Measurements from ENCODE around the gene FRMD3. TPM values are rescaled to one million over a fixed set of nuclear protein-coding genes. Genes with fewer than 3 reads are reported as not detected.
A peak's percentile ranks its signal among the peaks of the same experiment; 100 is the strongest.

Gene FRMD3
- total RNA-seq, 1 experiment from 2014 or later = 1.4 TPM

- no peak for DNase-seq (ENCODE audit: low spot score)
- Mint-ChIP-seq H3K4me1 (peaks cover 9% of the 10 kb centered on the region), H3K36me3 (no peaks in the 10 kb centered on the region), H3K27ac (no peak overlapping the region), H3K27me3 (ENCODE audit: low read depth) (no peaks in the 10 kb centered on the region), H3K9me3 (no peaks in the 10 kb centered on the region; the same call in 1 of the 2 replicates), H3K4me3 (no peak overlapping the region)
- ChIA-PET CTCF (no interaction called here), POLR2A (no interaction called here)
- peak; percentile 21; the same call in 1 of the 2 replicates for ATAC-seq
- TF ChIP-seq MAX (CRISPR knock-in tag; IDR thresholded peaks at IDR 0.05) = no peak
- TF ChIP-seq ATF3 (CRISPR knock-in tag; conservative IDR thresholded peaks at IDR 0.05) = no peak
- no peak for TF ChIP-seq PRRX2 (CRISPR knock-in tag; IDR thresholded peaks at IDR 0.05)
- TF ChIP-seq ERG (CRISPR knock-in tag; IDR thresholded peaks at IDR 0.05) = no peak
- no peak for TF ChIP-seq ZNF219 (CRISPR knock-in tag; IDR thresholded peaks at IDR 0.05; ENCODE audit: borderline replicate concordance)
- TF ChIP-seq ZNF317 (CRISPR knock-in tag; IDR thresholded peaks at IDR 0.05; ENCODE audit: borderline replicate concordance, low read depth) = no peak
- no peak for TF ChIP-seq IRF2 (CRISPR knock-in tag; IDR thresholded peaks at IDR 0.05; ENCODE audit: borderline replicate concordance, low read depth)
- TF ChIP-seq GABPB1 (CRISPR knock-in tag; IDR thresholded peaks at IDR 0.05) = no peak
- TF ChIP-seq SOX15 (CRISPR knock-in tag; IDR thresholded peaks at IDR 0.05) = no peak
- TF ChIP-seq ZMAT4 (CRISPR knock-in tag; IDR thresholded peaks at IDR 0.05) = no peak
- TF ChIP-seq ZNF425 (CRISPR knock-in tag; conservative IDR thresholded peaks at IDR 0.05) = no peak
- TF ChIP-seq TEAD4 (CRISPR knock-in tag; IDR thresholded peaks at IDR 0.05) = no peak
- no peak for TF ChIP-seq NR2C2 (CRISPR knock-in tag; IDR thresholded peaks at IDR 0.05)
- TF ChIP-seq JAZF1 (CRISPR knock-in tag; IDR thresholded peaks at IDR 0.05) = no peak
- no peak for TF ChIP-seq ARID4B (CRISPR knock-in tag; IDR thresholded peaks at IDR 0.05; ENCODE audit: borderline replicate concordance)
Observed at GRCh38 chr9:83204047-83204446, 334.2 kb downstream of the FRMD3 start.

- Mint-ChIP-seq H3K27ac (no peak overlapping the region), H3K4me3 (no peak overlapping the region), H3K36me3 (no peaks in the 10 kb centered on the region), H3K27me3 (ENCODE audit: low read depth) (no peaks in the 10 kb centered on the region), H3K4me1 (peaks cover 23% of the 10 kb centered on the region), H3K9me3 (no peaks in the 10 kb centered on the region; the same call in 1 of the 2 replicates)
- CTCF ChIA-PET = interaction anchor here (1.1 to 1.9 kb wide), 3 partner anchors 19 to 338 kb away, joined by 3 to 8 read pairs (median 4); partner anchors contain the start of gene FRMD3
- POLR2A ChIA-PET = no interaction called here
- DNase-seq (ENCODE audit: low spot score) (no peak), ATAC-seq (no peak)
- TF ChIP-seq KAT7 (CRISPR knock-in tag; IDR thresholded peaks at IDR 0.05; ENCODE audit: borderline replicate concordance) (no peak), ETV6 (CRISPR knock-in tag; IDR thresholded peaks at IDR 0.05) (no peak), ATF2 (CRISPR knock-in tag; IDR thresholded peaks at IDR 0.05; ENCODE audit: borderline replicate concordance, low read depth) (no peak), TEAD4 (CRISPR knock-in tag; IDR thresholded peaks at IDR 0.05) (no peak), ELF4 (CRISPR knock-in tag; IDR thresholded peaks at IDR 0.05; ENCODE audit: low read depth) (no peak), NFE2L1 (CRISPR knock-in tag; IDR thresholded peaks at IDR 0.05) (no peak), ZNF532 (CRISPR knock-in tag; IDR thresholded peaks at IDR 0.05; ENCODE audit: borderline replicate concordance) (no peak)
Observed at GRCh38 chr9:83200531-83200930, 337.7 kb downstream of the FRMD3 start.

Measured in WTC11 (cell line).